Breast epithelium (tissue), 4 donors: ENCODE results near the gene MAP3K14. TPM values are rescaled to one million over a fixed set of nuclear protein-coding genes. Genes with fewer than 3 reads are reported as not detected.
A peak's percentile ranks its signal among the peaks of the same experiment; 100 is the strongest.

Source experiments
- DNase-seq, 2 donors: peaks; one replicate each; pipeline ENCODE4 v3.0.0-alpha.2; 2019; ENCODE audit warnings: low spot score in 2 of 2
- H3K27ac ChIP-seq, 2 donors: fragments of 200-600 bp; sonication (generic) in 1 of 2; one replicate each; pipeline ENCODE4 v1.5.1; 2016 to 2019; ENCODE audit warnings: mild to moderate bottlenecking in 1 of 2
- H3K27me3 ChIP-seq, 2 donors: fragments of 200-600 bp; sonication (generic) in 1 of 2; one replicate each; pipeline versions ENCODE4 v1.5.1 to v1.6.0; 2017 to 2019; ENCODE audit warnings: control low read depth in 1 of 2, mild to moderate bottlenecking in 1 of 2
- H3K36me3 ChIP-seq: fragments of 200-600 bp; one replicate; pipeline ENCODE4 v1.5.1; 2019
- H3K4me1 ChIP-seq, 2 donors: fragments of 200-600 bp; sonication (generic); one replicate each; pipeline ENCODE4 v1.5.1; 2016 to 2019; ENCODE audit warnings: control low read depth in 1 of 2
- H3K4me3 ChIP-seq, 3 donors: fragments of 200-600 bp; sonication (generic); 1 replicate in 2 of 3; 2 replicates in 1 of 3; pipeline ENCODE4 v1.5.1; 2016 to 2019; ENCODE audit warnings: mild to moderate bottlenecking in 3 of 3, moderate library complexity in 2 of 3
- H3K9me3 ChIP-seq, 2 donors: fragments of 200-600 bp; sonication (generic) in 1 of 2; one replicate each; pipeline ENCODE4 v1.5.1; 2016 to 2019; ENCODE audit warnings: control low read depth in 1 of 2
- POLR2A ChIP-seq: fragments of 450-650 bp; IDR thresholded peaks from one replicate; pipeline ENCODE4 v1.6.1; 2016; ENCODE audit warnings: antibody characterized with exemption, mild to moderate bottlenecking, moderate library complexity
- POLR2AphosphoS5 ChIP-seq, 3 donors: sonication (generic); formaldehyde crosslinking; IDR thresholded peaks; one replicate each; pipeline ENCODE4 v1.6.1; 2017; ENCODE audit warnings: antibody characterized with exemption in 3 of 3
- intact Hi-C: fragments of 100-400 bp; cut with DNase I; formaldehyde crosslinking; loops from one replicate; pipeline ENCODE4 v1.15.1; 2023; ENCODE audit warnings: low total_unique reads
- total RNA-seq, 3 donors: library from RNA; depleted of rRNA; stranded (reverse); fragments of >200 nt; gene quantifications; one replicate each; pipeline ENCODE4 v1.1.0, GENCODE V29; 2016
- TF ChIP-seq, protein P1 (sequence below), 3 donors: fragments of 450-650 bp; IDR thresholded peaks; one replicate each; pipeline ENCODE4 v1.5.1; 2016 to 2017; ENCODE audit warnings: antibody characterized with exemption in 3 of 3, mild to moderate bottlenecking in 3 of 3, moderate library complexity in 3 of 3

MAP3K14 gene
- total RNA-seq, 3 donors from 2014 or later, result 4.3 to 12.3 (median 6.9) TPM

- Histone ChIP-seq H3K27me3 (no peaks in the 10 kb centered on the region), H3K4me3 (peak overlapping the region; percentile 52 to 73 (median 69)), H3K9me3 (no peaks in the 10 kb centered on the region), H3K4me1 (peaks cover 12% of the 10 kb centered on the region in 2 donors), H3K36me3 (no peaks in the 10 kb centered on the region), H3K27ac (peak overlapping the region; percentile 44 to 75)
- intact Hi-C loops, result no loop called here
- TF ChIP-seq, protein P1, sequence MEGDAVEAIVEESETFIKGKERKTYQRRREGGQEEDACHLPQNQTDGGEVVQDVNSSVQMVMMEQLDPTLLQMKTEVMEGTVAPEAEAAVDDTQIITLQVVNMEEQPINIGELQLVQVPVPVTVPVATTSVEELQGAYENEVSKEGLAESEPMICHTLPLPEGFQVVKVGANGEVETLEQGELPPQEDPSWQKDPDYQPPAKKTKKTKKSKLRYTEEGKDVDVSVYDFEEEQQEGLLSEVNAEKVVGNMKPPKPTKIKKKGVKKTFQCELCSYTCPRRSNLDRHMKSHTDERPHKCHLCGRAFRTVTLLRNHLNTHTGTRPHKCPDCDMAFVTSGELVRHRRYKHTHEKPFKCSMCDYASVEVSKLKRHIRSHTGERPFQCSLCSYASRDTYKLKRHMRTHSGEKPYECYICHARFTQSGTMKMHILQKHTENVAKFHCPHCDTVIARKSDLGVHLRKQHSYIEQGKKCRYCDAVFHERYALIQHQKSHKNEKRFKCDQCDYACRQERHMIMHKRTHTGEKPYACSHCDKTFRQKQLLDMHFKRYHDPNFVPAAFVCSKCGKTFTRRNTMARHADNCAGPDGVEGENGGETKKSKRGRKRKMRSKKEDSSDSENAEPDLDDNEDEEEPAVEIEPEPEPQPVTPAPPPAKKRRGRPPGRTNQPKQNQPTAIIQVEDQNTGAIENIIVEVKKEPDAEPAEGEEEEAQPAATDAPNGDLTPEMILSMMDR (IDR thresholded peaks at IDR 0.05), result no peak
- no peak for TF ChIP-seq POLR2A
- no peak for TF ChIP-seq POLR2AphosphoS5 (IDR thresholded peaks at IDR 0.05)
- DNase-seq, result peak in 1 of 2 donors; percentile 49
These were observed 54.0 kb downstream of the MAP3K14 start for GRCh38 chr17:45262516-45263476.

DNA sequence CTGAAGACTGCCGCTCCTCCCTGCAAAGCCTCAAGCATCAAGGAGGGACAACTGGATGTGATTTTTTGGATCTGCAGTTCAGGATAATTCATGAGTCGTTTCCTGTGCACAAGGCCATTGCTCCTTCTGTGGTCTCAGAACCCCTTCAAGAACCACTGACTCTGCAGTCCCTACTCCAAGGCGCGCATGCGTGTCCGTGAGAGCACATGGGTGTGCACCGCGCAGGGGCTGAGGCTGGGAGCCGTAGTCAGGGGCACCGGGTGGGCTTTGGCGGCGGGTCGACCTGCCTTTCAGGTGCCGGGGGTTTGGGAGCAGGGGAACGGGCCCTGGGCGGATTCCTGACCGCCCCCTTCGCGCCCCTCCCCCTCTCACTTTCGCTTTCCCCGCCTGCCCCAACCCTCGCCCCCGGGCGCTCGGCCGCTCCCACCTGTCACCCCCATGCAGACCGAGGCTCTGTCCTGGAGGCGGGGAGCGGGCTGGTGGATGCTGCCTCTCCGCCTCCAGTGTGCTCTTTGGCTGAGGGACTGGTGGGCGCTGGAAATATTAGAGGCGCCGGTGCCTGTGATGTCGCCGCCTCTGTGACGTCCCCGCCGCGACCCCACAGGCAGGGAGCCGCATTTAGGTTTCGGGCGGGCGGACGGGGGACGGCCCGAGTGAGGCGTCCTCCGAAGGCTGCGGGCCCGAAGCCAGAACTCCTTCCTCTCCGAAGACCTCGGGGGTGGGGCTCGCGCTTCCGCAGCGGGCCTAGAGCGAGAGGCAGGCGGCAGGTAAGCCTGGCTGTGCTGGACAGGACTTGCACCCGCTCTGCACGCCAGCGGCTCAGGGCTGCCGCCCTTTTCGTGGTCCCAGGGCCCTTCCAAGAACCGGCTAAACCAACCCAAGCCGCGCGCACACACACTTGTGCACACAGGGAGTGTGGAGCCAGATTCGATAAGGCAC, 55.0 kb downstream of the MAP3K14 start, which contains the start of gene SPATA32:
Gene SPATA32, minus strand, starts transcription at position 518 of the 939 bp plus-strand sequence. Its CDS starts 78 bp downstream, at position 440.
- TF ChIP-seq, protein P1 (IDR thresholded peaks at IDR 0.05), result no peak
- TF ChIP-seq POLR2A (no peak), POLR2AphosphoS5 (IDR thresholded peaks at IDR 0.05) (no peak)
- Histone ChIP-seq H3K4me1 (peaks cover 12% of the 10 kb centered on the region in 2 donors), H3K36me3 (no peaks in the 10 kb centered on the region), H3K9me3 (no peaks in the 10 kb centered on the region), H3K4me3 (peak within 1 kb of the TSS; percentile 52 to 73 (median 69)), H3K27me3 (no peaks in the 10 kb centered on the region), H3K27ac (peak within 1 kb of the TSS; percentile 75 to 76)
- intact Hi-C loops, result no loop called here
- no peak for DNase-seq

- H3K9me3 ChIP-seq, result no peaks in the 10 kb centered on the region
- H3K27ac ChIP-seq, result no peak overlapping the region
- H3K4me3 ChIP-seq, result no peak overlapping the region
- H3K36me3 ChIP-seq, result no peaks in the 10 kb centered on the region
- DNase-seq, result no peak
- no peaks in the 10 kb centered on the region for H3K27me3 ChIP-seq
- intact Hi-C loops, result no loop called here
- peaks cover 12% of the 10 kb centered on the region in 2 donors for H3K4me1 ChIP-seq
- no peak for TF ChIP-seq POLR2A
- TF ChIP-seq POLR2AphosphoS5 (IDR thresholded peaks at IDR 0.05), result no peak
- TF ChIP-seq, protein P1 (IDR thresholded peaks at IDR 0.05), result no peak
These were observed 56.5 kb downstream of the MAP3K14 start for GRCh38 chr17:45260204-45260783.

DNA sequence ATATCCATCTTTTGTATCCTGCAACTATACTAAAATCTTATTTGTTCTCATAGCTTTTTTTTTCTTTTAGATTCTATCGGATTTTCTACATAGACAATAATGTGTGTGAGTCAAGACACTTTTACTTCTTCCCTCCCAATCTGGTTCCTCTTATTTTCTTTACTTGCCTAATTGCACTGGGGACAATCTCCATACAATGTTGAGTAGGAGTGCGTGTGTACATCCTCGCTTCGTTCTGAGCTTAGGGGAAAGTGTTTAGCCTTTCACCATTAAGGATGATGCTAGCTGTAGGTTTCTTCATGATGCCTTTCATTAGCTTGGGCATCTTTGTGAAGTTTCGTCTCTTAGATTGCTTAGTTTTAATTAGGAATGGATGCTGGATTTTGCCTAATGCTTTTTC, 57.8 kb downstream of the MAP3K14 start:
- Histone ChIP-seq H3K4me3 (no peak overlapping the region), H3K9me3 (no peaks in the 10 kb centered on the region), H3K4me1 (peaks cover 12% of the 10 kb centered on the region in 2 donors), H3K36me3 (no peaks in the 10 kb centered on the region), H3K27ac (no peak overlapping the region), H3K27me3 (no peaks in the 10 kb centered on the region)
- TF ChIP-seq POLR2A (no peak), POLR2AphosphoS5 (IDR thresholded peaks at IDR 0.05) (no peak)
- TF ChIP-seq, protein P1 (IDR thresholded peaks at IDR 0.05), result no peak
- no peak for DNase-seq
- intact Hi-C loops, result no loop called here
